SK-N-SH treated with all-trans-retinoic acid at 6 μM for 48 hours (cell line): ENCODE data around the gene ALDH4A1.

Experiments
- CREB5 ChIP-seq: fragments of 250-450 bp; sonication (Bioruptor Pico); IDR thresholded peaks from 2 replicates; pipeline ENCODE4 v1.5.1; 2020; ENCODE audit warnings: low read depth, mild to moderate bottlenecking, moderate library complexity
- CSDC2 ChIP-seq: fragments of 250-450 bp; sonication (Bioruptor Pico); IDR thresholded peaks from 2 replicates; pipeline ENCODE4 v1.5.0; 2020; ENCODE audit warnings: mild to moderate bottlenecking, moderate library complexity
- ESRRG ChIP-seq: fragments of 250-450 bp; sonication (Bioruptor Pico); IDR thresholded peaks from 2 replicates; pipeline ENCODE4 v1.6.1; 2021; ENCODE audit warnings: mild to moderate bottlenecking
- TCF4 ChIP-seq: fragments of 250-450 bp; sonication (Bioruptor Pico); IDR thresholded peaks from 2 replicates; pipeline ENCODE4 v1.8.0; 2021; ENCODE audit warnings: mild to moderate bottlenecking, moderate library complexity, borderline replicate concordance
- TOX ChIP-seq: fragments of 250-450 bp; sonication (Bioruptor Pico); IDR thresholded peaks from 2 replicates; pipeline ENCODE4 v1.8.0; 2021; ENCODE audit warnings: mild to moderate bottlenecking, moderate library complexity, borderline replicate concordance
- TSHZ2 ChIP-seq: fragments of 250-450 bp; sonication (Bioruptor Pico); IDR thresholded peaks from 2 replicates; pipeline ENCODE4 v1.5.0; 2020; ENCODE audit warnings: mild to moderate bottlenecking, moderate library complexity
- ZFP3 ChIP-seq: fragments of 250-450 bp; sonication (Bioruptor Pico); IDR thresholded peaks from 2 replicates; pipeline ENCODE4 v1.5.0; 2020; ENCODE audit warnings: mild to moderate bottlenecking, moderate library complexity
- ZFP30 ChIP-seq: fragments of 450-650 bp; formaldehyde crosslinking; IDR thresholded peaks from 2 replicates; pipeline ENCODE4 v1.5.0; 2022; ENCODE audit warnings: mild to moderate bottlenecking, moderate library complexity
- TF ChIP-seq, protein P1 (sequence below): fragments of 250-450 bp; sonication (Bioruptor Pico); IDR thresholded peaks from 2 replicates; pipeline ENCODE4 v1.8.0; 2020; ENCODE audit warnings: mild to moderate bottlenecking, moderate library complexity, borderline replicate concordance

GRCh38 chr1:18927654-18928272, 25.4 kb upstream of the ALDH4A1 start:
- TF ChIP-seq TOX (CRISPR knock-in tag) (no peak), ZFP3 (CRISPR knock-in tag) (no peak), TCF4 (CRISPR knock-in tag) (no peak), ESRRG (CRISPR knock-in tag) (no peak), TSHZ2 (CRISPR knock-in tag) (no peak), CREB5 (CRISPR knock-in tag) (no peak), CSDC2 (CRISPR knock-in tag) (no peak), ZFP30 (CRISPR knock-in tag) (no peak)
- TF ChIP-seq, protein P1, sequence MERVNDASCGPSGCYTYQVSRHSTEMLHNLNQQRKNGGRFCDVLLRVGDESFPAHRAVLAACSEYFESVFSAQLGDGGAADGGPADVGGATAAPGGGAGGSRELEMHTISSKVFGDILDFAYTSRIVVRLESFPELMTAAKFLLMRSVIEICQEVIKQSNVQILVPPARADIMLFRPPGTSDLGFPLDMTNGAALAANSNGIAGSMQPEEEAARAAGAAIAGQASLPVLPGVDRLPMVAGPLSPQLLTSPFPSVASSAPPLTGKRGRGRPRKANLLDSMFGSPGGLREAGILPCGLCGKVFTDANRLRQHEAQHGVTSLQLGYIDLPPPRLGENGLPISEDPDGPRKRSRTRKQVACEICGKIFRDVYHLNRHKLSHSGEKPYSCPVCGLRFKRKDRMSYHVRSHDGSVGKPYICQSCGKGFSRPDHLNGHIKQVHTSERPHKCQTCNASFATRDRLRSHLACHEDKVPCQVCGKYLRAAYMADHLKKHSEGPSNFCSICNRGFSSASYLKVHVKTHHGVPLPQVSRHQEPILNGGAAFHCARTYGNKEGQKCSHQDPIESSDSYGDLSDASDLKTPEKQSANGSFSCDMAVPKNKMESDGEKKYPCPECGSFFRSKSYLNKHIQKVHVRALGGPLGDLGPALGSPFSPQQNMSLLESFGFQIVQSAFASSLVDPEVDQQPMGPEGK = no peak
